Activated CD8-positive, alpha-beta memory T cell treated with anti-CD3 and anti-CD28 coated beads, Interleukin-2, amount 50 U/mL, for 1 hour (primary cell): Measurements from ENCODE around the gene ANAPC15.

Experiments
- DNase-seq: peaks from one replicate; pipeline ENCODE4 v3.0.0-alpha.2; 2020; ENCODE audit errors: extremely low read depth

Gene ANAPC15

DNA sequence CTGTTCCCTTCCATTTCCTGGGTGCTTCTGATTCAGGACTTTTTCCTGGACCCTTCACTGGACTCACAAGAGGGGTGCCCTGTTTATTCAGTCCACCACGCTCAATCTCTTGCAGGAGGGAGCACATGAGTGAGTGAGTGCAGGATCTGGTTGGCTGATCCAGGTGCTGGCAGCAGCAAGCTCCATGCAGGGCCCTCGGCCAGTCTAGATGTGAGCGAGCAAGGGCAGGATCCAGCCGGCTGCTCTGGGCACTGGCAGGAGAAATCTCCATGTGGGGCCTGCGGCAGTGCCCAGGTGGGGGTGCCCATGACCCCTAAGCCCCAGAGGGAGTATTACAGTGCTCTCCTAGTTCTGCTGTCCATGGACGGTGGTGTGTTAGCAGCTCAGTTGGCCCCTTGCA is 11.6 kb upstream of the ANAPC15 start:
- DNase-seq: no peak

DNA sequence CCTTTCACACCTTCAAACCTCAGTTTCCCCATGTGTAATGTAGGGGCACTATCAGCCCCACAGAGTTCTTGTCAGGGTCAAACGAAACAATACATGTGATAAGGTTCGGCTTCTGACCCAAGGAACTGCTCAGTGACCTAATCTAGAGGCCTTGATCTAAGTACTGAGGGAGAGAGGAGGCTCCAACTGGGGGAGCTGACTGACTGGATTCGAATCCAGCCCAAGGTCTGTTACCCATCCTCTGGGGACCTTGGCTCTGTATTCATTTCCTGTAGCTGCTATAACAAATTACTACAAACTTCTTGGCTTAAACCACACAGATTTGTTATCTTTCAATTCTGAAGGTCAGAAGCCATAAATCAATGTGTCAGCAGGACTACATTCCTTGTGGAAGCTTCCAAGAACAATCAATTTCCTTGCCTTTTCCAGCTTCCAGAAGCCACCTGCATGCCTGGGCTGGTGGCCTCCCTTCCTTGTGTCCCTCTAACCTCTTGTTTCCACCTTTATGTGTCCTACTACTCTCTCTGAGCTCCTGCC is 10.7 kb upstream of the ANAPC15 start:
- no peak for DNase-seq

DNA sequence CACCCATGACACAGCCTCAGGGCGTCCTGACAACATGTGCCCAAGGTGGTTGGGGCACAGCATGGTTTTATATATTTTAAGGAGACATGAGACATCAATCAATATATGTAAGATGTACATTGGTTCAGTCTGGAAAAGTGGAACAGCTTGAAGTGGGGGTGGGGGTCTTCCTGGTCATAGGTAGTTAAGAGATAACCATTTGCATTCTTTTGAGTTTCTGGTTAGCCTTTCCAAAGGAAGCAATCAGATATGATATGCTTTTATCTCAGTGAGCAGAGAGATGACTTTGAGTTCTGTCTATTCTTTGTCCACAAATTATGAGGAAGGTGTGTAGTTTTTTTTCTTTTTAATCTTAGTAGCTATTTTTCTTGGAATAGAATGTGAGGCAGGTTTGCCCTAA is 10.1 kb upstream of the ANAPC15 start:
- no peak for DNase-seq

DNA sequence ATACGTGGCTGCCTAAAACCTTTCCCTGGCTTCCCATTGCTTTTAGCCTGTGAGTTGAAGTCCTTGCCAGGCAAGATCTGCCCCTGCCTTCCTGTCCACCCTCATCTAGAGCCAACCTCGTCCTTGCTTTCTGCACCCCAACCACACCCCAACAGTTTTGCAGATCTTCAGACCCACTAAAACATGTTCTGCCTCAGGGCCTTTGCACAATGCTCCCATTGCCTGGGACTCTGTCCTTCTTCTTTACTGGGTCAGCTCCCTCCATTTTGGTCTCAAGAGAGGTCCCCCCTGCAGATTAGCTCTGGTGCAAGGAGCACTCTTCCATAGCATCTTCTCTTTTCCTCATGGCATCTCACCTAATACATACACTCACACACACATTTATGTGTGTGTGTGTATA is 8.4 kb upstream of the ANAPC15 start:
- DNase-seq: no peak

DNA sequence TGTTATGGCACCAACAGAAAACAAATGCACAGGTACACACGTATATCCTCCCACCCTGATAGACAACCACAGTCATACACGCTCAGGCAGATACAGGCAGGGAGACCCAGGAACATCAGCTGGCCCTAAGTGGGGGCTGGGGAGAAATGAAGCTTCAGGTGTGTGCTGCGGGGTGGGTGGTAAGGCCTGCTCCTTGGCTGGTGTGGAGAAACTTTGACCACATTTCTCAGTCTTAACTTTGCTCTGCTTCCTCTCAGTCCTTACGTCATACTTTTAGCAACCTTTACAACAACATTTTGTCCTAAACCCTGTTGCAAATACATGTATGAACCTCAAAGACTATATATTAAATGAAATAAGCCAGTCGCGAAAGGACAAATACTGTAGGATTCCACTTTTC is 6.7 kb upstream of the ANAPC15 start:
- DNase-seq: no peak

DNA sequence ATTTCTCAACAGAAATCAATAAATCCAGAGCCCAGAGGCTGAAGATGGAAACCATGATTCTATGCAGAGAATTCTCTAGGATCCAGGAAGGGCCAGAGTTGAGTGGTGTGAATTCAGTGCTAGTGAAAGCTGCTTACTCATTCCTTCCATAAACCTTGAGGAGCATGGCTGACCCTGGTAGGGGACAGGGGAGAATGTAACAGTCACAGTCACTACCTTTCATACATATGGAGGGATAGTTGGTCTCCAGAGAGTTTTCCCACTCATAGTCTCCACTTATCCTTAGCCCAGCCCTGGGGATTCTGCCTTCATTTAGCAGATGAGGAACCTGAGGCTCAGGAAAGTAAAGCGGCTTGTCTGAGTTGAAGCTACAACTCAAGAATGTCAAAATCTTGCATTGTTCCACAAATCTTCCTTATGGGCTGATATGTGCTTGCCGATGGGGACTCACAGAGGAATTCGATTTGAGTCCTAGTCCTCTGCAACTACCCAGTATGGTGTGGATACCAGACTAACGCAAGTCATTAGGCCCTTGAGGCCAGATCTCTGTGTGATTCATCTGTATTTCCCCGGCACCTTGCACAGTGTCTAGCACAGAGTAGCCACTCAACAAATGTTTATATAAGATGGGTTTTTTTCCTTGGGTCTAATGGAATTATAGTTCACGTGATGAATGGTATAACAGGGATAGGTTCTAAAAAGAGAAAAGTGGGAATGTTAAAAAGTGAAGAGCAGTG is 3.7 kb upstream of the ANAPC15 start:
- DNase-seq: no peak

DNA sequence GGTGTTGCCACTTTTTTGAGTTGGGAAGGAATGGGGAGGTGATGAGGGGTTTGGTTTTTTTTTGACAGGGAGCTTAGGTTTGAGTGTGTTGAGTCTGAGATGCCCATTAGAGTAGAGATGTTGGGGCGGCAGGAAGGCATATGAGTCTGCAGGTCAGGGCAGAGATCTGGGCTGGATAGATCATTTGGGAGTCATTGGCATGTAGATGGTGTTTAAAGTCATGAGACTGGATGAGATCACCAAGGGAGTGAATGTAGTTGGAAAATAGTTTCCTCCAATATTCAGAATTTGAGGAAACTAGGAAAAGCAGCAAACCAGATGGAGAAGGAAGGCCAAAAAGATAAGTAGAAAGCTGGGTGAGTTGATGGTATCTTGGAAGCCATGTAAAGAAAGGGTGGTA is 2.1 kb upstream of the ANAPC15 start:
- DNase-seq: no peak

DNA sequence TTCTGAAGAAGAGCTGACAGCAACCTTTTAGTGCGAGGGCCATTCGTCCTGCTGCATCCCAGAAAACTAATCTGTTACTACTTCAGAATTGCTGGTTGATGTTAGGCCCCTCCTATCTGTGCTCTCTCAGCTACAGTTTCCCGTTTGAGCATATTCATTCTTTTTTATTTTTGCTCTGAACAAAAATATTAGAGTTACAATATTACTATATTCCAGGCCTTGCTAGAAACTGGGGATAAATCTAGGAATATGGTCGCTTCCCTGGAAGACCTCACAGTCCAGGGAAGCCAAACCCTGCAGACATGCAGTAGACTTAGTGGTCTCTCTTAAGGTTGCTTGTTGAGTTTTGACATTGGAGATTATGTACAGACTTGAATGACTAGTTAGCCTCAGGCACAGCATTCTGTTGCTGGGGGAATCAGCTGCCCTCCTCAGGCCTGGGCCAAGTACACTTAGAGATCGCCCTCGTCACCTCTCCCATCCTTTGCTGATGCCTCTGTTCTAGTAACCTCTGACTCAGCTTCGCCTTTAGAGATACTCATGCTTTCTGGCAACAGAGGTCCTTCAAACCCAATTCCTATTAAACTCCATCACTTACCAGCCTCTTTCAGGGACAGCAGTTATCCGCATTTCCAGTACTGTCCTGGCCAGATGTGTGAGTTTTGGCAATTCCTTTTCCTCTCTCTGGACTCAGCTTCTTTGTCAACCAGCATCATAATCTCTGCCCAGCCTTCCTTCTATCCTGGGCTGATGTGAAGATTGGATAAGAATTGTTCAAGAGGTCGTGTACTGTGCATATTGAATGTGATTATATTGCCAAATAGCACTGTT is 698 bp upstream of the ANAPC15 start:
- no peak for DNase-seq

DNA sequence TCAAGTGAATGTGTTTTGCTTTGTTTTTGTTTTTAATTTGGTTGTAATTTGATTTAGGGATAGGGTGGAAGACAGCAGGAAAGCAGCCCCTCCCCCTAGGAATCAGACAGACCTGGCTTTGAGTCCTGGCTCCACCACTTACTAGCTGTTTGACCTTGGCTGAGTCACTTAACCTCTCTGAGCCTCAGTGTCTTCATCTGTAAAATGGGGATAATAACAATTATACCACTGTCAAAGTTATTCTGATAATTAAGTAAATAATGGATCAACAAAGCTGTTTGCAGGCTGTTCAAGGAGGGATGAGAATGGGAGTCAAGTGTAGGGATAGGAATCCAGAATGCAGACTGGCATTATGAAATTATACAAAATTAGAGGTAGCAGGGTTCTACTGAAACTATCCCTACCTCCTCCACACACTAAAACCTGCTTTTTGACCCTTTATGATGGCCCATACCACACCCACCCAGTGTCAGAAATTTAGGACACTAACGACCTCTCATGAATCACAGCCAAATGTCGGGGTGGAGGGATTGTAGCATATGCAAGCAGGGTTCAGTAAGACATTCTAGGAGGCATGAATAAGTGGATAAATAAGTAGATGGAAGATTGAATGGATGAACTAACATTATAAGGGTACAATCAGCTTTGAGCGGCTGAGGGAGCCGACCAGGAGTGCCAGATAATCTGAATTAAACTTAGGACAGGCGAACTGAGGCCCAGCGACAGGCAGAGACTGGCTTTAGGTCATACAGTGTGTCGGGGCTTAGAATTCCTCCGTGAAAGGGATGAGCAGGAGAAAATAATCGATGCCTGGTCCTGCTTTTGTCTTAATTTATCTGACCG is 974 bp downstream of the ANAPC15 start:
- DNase-seq: no peak

DNA sequence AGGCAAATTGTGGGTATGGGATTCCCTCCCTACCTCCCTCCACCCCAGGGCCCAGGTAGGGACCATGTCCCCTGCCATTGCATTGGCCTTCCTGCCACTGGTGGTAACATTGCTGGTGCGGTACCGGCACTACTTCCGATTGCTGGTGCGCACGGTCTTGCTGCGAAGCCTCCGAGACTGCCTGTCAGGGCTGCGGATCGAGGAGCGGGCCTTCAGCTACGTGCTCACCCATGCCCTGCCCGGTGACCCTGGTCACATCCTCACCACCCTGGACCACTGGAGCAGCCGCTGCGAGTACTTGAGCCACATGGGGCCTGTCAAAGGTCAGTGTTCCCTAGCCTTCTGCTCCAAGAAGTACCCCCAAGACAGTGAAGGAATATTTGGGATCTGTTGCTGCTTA is 6.6 kb downstream of the ANAPC15 start, which contains the start of gene TOMT:
Gene TOMT, plus strand, starts transcription at position 37 of the 400 bp plus-strand sequence. Its CDS starts 28 bp downstream, at position 65.
- no peak for DNase-seq

DNA sequence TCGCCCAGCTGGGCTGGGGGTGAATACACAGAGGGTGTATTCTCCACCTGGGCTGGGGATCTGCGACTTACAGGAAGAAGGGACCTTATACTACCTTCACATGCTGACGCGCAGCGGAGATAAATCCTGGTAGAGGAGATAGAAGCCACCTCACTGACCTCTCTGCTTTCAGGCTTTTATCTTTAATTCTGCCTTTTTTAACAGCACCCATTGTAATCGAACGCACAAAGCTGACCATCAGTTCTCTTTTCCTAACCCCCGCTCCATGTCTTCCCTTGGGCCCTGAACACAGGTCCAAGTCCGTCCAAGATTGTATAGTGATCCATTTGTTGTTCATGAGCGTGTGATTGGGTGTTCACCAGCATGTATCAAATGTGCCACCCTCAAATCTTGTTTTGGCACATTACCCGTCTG is 8.7 kb downstream of the ANAPC15 start:
- no peak for DNase-seq

DNA sequence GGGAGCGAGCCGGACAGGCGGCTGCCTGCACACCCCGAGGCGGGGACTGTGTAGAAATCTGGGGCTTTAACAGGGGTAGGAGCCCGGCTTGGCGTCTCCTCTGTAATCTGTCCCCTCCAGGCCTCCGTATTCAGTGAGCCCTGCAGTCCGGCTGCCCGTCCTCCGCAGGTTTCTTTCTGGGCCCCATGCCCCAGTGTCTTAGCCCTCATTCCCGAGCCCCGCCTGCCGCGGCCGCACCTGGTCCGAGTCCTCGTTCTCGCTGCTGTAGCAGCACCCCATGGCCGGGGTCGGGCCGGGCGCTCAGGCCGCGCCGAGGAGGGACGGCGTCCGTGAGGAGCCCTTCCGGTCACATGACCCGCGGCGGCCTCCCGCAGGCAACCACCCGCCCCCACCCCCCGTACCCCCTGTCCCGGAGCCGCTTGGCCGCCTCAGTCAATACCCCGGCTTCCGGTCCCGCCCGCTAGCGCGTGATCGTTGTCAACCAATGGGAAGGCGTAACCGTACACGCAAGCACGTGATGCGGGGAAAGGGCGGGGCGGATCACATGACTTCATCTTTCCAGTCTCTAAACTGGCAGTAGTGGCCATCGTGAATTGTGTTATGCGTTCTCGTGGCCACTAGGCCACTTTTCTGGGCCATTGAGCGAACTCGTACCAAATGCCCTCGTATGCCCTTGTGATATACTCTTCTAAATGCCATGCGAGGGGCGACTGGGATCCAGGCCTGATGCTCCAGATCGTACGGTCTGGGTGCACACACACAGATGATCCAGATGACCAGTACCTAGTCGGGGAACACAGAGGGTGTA is 9.3 kb downstream of the ANAPC15 start, which contains the start of gene LAMTOR1:
Gene LAMTOR1, minus strand, starts transcription at position 352 of the 808 bp plus-strand sequence. Its CDS starts 73 bp downstream, at position 279.
- peak; percentile 97 for DNase-seq

DNA sequence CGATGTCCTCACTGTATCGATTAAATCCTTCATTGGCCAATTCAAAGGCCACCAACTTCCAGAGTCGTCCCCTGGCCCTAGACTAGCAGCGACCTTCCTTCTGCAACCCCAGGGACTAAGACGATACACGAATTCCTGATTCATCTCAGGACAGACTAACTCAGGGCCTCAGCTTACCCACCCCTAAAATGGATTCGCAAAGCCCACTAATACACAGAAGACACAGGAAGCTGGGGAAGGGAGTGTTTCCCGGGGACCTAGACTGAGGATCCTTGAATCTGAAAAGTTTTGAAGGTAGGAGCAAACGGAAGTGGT is 9.9 kb downstream of the ANAPC15 start:
- DNase-seq: no peak

DNA sequence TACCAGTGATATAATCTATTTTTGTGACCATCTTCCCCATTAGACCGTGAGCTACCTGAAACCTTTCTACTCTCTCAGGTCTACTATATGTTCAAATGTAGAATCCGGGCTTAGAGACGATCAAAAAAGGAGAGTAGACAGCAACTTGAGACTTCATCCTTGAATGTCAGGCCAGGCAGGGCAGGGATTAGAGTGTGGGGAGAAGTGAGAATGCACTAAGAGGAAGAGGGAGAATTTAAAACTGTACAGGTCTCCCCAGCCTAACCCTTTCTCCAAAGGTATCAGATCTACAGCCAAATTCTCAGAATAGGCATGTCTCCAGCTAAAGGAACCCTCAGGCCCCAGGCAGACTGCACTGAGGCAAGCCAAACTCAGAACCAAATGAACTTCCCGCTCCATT is 10.3 kb downstream of the ANAPC15 start:
- no peak for DNase-seq

DNA sequence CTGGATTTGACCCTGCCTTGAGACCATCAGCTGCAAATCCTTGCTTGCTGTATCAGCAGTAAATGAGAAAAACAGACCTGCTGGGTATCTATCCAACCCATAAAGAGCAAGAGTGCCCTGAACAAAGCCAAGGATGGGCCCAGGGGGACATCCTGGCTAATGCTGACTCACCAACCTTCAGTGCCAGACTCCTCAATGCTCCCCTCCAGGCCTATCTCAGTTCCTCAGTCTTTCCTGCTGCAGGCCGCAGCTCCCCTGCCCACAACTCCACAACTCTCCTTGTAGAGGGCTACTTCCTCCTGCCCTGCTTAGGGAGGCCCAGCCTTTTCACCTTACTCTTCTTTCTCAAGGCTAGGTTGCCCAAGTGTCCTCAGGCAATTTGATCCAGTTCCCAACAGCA is 12.0 kb downstream of the ANAPC15 start:
- no peak for DNase-seq

DNA sequence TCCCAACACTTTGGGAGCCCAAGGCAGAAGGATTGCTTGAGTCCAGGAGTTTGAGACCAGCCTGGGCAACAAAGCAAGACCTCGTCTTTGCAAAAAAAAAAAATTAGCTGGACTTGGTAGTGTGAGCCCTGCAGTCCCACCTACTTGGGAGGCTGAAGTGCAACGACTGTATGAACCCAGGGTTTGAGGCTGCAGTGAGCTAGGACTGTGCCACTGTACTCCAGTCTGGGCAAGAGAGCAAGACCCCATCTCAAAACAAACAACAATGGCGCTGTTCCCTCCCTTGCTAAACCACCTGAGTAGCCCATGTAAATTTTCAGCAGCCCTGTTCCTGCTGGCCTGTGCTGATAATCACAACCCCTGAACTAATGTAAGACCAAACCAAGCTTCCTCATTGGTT is 12.5 kb downstream of the ANAPC15 start:
- no peak for DNase-seq

DNA sequence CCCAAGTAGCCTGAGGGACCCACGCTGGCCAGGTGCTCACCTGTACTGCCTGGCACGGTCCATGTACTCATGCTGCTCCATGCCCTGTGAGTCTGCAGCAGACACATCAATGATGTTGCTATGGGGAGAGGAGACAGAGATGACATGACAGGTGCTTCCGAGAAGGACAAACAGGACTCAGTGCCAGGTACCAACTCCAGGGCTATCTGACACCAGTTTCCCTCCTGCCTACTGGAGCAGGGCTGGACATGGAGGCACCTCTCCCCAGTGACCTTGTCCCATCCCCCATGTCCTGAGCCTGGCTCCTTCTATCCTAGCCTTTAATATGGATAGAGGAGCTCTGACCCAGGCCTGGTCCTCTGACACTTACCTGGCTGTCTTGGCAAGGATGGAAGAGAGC is 13.8 kb downstream of the ANAPC15 start:
- no peak for DNase-seq

DNA sequence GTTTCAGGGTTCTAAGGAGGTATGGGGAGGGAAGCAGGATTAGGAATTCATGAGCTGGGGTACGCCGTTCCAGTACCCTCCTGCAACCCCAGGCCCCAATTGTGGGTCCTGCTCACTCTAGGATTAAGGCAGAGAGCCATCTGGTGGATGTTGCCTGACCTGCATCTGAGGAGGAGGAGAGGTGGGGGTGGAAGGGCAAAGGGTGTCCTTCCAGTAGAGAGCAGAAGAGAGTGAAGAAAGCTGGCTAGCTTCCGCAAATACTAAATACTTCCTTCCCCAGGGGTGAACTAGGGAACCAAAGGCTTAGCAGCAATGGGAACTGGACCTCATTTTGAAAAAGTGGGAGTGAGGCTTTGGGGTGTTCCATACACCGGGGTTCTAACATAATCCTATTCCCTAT is 21.2 kb downstream of the ANAPC15 start:
- peak; percentile 48 for DNase-seq

DNA sequence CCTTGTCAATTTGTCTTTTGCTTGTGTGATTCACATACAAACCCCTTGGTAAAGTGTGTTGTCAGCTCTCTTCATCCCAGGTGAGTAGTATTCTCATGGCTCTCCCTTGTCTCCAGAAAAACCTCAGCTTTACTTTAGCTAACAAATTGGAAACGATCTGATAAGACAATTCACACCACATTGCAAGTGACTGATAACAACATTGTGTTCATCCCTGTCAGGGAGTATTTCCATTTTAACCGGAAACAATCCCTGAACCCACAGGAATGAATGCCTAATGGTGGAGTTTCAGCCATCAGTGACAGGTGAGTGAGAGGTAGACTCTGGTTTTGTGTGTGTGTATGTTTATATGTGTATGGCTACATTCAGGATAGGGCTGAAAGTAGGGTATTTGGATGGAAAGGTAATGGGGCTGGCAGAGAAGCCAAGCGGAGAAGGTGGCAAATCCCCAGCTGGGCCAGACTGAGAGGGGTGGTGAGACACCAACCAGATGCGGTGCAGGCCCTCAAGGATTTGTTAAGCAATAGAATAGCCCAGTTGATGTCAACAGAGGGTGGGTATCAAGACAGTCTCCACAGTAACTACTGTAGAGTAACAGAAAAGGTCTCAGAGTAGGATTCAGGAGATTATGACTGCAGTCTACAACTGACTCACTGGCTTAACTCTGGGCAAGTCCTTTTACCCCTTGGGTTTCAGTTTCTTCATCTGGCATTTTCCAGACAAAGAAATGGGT is 24.3 kb downstream of the ANAPC15 start:
- no peak for DNase-seq

DNA sequence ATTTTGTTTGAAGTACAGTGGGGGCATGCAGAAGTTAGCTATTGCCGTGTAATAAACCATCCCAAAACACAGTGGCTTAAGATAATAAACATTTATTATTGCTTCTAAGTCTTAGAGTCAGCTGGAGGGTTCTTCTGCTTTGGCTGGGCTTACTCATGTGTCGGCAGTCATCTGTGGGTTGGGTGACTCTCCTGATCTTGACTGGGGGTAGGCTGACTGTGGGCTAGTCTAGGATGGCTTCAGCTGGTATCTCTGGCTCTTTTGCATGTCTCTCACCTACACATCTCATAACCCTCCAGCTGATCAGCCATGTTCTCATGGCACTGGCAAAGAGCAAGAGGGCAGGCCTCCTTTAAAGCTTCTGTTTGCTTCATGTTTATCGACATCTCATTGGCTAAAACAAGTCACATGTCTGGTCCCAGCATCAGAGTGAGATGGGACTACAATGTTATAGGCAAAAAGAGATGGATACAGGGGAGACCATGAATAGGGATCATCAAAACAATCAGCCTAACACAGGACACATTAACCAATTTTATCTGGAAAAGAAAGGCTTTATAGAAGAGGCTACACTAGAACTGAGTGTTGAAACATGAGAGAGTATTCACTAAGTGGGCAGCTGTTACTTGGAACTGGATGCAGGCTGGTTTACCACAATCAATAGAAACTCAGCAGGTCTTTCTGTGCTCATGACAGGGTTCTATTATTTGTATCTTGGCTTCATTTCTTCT is 26.7 kb downstream of the ANAPC15 start:
- no peak for DNase-seq
